ENCODE results near the gene CRACR2A.

DNA sequence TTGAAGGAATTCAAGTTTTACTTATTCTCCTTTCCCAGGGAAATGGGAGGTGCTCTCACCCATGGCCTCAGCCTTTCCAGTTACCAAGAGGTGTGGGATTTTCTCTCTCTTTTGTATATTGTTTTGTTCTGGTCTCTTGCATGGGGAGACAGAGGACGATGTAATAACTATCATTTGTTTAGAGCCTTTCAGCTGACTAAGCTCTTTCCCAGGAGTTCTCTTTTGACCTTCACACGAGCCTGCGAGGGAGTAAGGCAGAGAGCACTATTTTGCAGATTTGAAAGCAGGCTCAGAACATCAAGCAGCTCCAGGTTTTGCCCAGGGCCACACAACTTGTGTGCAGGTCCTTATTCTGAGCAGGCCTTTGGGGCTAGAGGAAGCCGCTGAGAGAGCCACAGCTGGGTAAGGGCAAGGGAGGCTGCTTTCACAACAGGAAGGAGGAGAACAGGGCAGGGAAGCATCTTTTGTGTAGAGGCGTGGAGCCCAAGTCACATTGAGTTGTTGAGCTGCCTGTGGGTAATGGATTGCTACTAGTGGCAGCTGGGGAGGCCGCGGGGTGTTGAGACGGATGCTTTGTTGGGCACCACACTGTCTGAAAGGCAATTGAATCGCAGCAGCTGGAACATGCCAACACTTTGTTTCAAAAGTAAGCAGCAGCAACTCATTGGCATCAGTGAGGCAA lies 145.7 kb downstream of the CRACR2A start:
- TF ChIP-seq YY1 (IDR thresholded peaks at IDR 0.05; ENCODE audit: low read depth) (no peak), NFIC (IDR thresholded peaks at IDR 0.05) (no peak), CEBPB (IDR thresholded peaks at IDR 0.05) (no peak), FOXM1 (IDR thresholded peaks at IDR 0.05; ENCODE audit: borderline replicate concordance, low read depth) (no peak), EP300 (IDR thresholded peaks at IDR 0.05; ENCODE audit: borderline replicate concordance) (no peak), ZBTB7A (IDR thresholded peaks at IDR 0.05; ENCODE audit: low read depth) (no peak)
- TF ChIP-seq, protein P1, sequence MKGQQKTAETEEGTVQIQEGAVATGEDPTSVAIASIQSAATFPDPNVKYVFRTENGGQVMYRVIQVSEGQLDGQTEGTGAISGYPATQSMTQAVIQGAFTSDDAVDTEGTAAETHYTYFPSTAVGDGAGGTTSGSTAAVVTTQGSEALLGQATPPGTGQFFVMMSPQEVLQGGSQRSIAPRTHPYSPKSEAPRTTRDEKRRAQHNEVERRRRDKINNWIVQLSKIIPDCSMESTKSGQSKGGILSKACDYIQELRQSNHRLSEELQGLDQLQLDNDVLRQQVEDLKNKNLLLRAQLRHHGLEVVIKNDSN (IDR thresholded peaks at IDR 0.05) = no peak
- TF ChIP-seq, protein P2, sequence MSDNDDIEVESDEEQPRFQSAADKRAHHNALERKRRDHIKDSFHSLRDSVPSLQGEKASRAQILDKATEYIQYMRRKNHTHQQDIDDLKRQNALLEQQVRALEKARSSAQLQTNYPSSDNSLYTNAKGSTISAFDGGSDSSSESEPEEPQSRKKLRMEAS (IDR thresholded peaks at IDR 0.05) = no peak

Measured in Ishikawa (cell line).